DND-41 (cell line): ENCODE results near the gene COX7A1.
A peak's percentile ranks its signal among the peaks of the same experiment; 100 is the strongest.

ENCODE experiments used
- ATAC-seq: fragments of 200-7000 bp; cut with Tn5 transposase; 3 replicates; pipeline ENCODE4 v1.9.1; 2021; ENCODE audit warnings: low read depth; ENCODE audit not compliant: insufficient read depth
- DNase-seq: peaks from one replicate; pipeline ENCODE4 v3.0.0-alpha.2; 2020
- H2AFZ ChIP-seq: 2 replicates; pipeline ENCODE4 v1.6.0; 2012; ENCODE audit warnings: low read depth, low read length
- H3K27ac ChIP-seq: 2 replicates; pipeline ENCODE4 v1.5.1; 2012; ENCODE audit warnings: low read length, inconsistent platforms
- H3K27me3 ChIP-seq: fragments of 200-600 bp; sonication (generic); 2 replicates; pipeline ENCODE4 v1.6.0; 2012; ENCODE audit warnings: low read length, mild to moderate bottlenecking, inconsistent platforms; ENCODE audit not compliant: insufficient read depth, poor library complexity
- H3K36me3 ChIP-seq: 2 replicates; pipeline ENCODE4 v1.5.1; 2012; ENCODE audit warnings: low read length, inconsistent platforms; ENCODE audit not compliant: insufficient read depth
- H3K4me1 ChIP-seq: 2 replicates; pipeline ENCODE4 v1.5.1; 2012; ENCODE audit warnings: mild to moderate bottlenecking, low read length; ENCODE audit not compliant: insufficient read depth
- H3K4me2 ChIP-seq: 2 replicates; pipeline ENCODE4 v1.6.0; 2012; ENCODE audit warnings: mild to moderate bottlenecking, moderate library complexity, low read length, inconsistent platforms; ENCODE audit not compliant: insufficient read depth
- H3K4me3 ChIP-seq, 2 experiments: fragments of 200-600 bp in 1 of 2; shearing (Covaris generic) in 1 of 2; 2 replicates each; pipeline ENCODE4 v1.5.1; 2012 to 2016; ENCODE audit warnings: inconsistent platforms in 2 of 2, low read length in 2 of 2, mild to moderate bottlenecking in 2 of 2, low read depth in 1 of 2, moderate library complexity in 1 of 2
- H3K79me2 ChIP-seq: 2 replicates; pipeline ENCODE4 v1.6.0; 2012; ENCODE audit warnings: low read length, inconsistent platforms; ENCODE audit not compliant: insufficient read depth
- H3K9ac ChIP-seq: 2 replicates; pipeline ENCODE4 v1.6.0; 2012; ENCODE audit warnings: low read depth, mild to moderate bottlenecking, inconsistent platforms, low read length, moderate library complexity
- H3K9me3 ChIP-seq: 2 replicates; pipeline ENCODE4 v1.5.1; 2012; ENCODE audit warnings: low read length, moderate library complexity, mild to moderate bottlenecking, inconsistent platforms; ENCODE audit not compliant: insufficient read depth, severe bottlenecking
- H4K20me1 ChIP-seq: 2 replicates; pipeline ENCODE4 v1.6.0; 2012; ENCODE audit warnings: low read length; ENCODE audit not compliant: insufficient read depth
- EZH2 ChIP-seq: IDR thresholded peaks from 3 replicates; pipeline ENCODE4 v1.6.1; 2012; ENCODE audit warnings: borderline replicate concordance, low read depth, mild to moderate bottlenecking, moderate library complexity, low read length, inconsistent platforms; ENCODE audit not compliant: severe bottlenecking
- TF ChIP-seq, protein P1 (sequence below): IDR thresholded peaks from 2 replicates; pipeline ENCODE4 v1.5.1; 2012; ENCODE audit warnings: borderline replicate concordance, low read length, moderate library complexity, mild to moderate bottlenecking; ENCODE audit not compliant: poor library complexity, severe bottlenecking; ENCODE audit errors: extremely low read depth

COX7A1 gene

DNA sequence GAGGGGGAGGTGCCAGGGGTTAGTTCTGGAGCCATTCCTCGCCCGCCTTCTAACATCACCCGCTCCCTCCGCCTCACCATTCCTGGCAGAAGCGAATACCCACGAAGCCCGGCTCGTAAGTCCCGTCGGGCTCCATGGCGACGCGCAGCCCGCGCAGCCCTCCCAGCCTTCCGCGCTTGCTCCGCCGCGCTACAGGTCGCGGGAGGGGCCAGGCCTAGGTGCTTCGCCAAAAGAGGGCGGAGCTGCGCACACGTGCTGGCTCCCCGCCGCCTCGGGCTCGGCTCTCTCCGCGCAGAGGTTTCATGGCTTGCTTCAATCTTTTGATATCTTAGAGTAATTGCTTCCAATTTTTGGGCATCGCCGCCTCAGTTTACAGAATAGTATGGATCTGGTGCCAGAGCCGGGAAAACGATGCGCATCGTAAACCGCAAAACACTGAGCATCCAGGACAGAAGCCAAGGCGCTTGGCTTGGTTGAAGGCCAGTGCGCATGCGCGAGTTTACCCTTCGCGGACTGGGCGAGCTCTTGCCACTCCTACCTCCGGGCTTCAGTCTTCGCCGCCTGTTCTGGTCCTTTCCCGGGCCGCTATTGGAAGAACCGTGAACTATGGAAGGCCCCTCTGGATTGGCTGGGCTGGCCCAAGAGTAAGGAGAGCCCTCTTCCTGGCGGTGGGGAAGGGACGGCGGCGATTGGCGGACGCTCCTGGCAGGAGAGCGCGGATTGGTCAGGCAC is 37.4 kb downstream of the COX7A1 start, which contains the start of gene POLR2I:
TSS of gene POLR2I (minus strand) at position 155 of the 732 bp plus-strand sequence. CDS start at position 136, 19 bp downstream.
- Histone ChIP-seq H3K4me2 (peak within 1 kb of the TSS; percentile 96), H3K27me3 (no peaks in the 10 kb centered on the region), H3K36me3 (peaks cover 56% of the 10 kb centered on the region), H3K9me3 (no peaks in the 10 kb centered on the region), H2AFZ (peak within 1 kb of the TSS; percentile 80), H3K79me2 (peaks cover 44% of the 10 kb centered on the region), H4K20me1 (peaks cover 14% of the 10 kb centered on the region), H3K4me1 (peaks cover 38% of the 10 kb centered on the region), H3K4me3 (peak within 1 kb of the TSS; percentile 55 to 68; a peak in 3 of 4 replicates), H3K9ac (peak within 1 kb of the TSS; percentile 72), H3K27ac (peak within 1 kb of the TSS; percentile 79)
- DNase-seq = peak; percentile 100
- TF ChIP-seq EZH2 = no peak
- TF ChIP-seq, protein P1, sequence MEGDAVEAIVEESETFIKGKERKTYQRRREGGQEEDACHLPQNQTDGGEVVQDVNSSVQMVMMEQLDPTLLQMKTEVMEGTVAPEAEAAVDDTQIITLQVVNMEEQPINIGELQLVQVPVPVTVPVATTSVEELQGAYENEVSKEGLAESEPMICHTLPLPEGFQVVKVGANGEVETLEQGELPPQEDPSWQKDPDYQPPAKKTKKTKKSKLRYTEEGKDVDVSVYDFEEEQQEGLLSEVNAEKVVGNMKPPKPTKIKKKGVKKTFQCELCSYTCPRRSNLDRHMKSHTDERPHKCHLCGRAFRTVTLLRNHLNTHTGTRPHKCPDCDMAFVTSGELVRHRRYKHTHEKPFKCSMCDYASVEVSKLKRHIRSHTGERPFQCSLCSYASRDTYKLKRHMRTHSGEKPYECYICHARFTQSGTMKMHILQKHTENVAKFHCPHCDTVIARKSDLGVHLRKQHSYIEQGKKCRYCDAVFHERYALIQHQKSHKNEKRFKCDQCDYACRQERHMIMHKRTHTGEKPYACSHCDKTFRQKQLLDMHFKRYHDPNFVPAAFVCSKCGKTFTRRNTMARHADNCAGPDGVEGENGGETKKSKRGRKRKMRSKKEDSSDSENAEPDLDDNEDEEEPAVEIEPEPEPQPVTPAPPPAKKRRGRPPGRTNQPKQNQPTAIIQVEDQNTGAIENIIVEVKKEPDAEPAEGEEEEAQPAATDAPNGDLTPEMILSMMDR = no peak
- peak; percentile 94 for ATAC-seq

DNA sequence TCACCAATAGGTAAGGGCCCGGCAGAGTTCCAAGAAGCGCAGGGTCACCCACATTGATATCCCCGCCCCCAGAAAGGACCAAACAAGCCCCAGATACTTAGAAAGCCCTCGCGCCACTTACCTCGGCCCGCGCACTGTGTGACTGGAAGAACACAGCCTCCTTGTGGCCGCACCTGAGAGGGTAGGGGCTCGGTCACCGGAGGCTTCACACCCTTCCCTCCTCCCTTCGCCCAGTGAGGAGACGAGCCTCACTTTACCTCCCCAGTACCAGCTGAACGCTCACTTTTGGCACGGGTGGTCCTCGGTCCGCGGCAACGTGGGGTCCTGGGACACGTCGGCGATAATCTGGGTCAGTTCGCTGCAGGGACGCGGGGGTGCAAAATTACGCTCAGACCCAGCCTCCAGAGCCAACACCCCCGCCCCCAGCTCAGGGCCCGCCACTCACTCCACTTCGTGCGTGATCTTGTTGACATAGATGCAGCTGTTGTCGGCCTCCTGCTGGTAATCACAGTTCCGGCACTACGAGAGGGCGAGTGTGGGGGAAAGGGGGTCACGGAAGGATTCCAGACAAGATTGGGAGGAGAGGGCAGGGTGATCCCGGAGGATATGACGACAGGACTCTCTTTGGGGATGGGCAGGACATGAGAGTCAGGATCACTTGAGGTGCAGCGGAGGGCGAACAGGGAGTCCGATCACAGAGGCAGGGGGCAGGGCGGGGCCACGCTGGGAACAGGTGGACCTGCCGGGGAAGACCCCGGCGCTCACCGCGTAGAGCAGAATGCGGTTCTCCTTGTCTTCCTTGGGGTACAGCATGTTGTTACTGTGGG is 38.1 kb downstream of the COX7A1 start:
- peak overlapping the region; percentile 79 for H3K27ac ChIP-seq
- H3K36me3 ChIP-seq = peaks cover 49% of the 10 kb centered on the region
- peak overlapping the region; percentile 96 for H3K4me2 ChIP-seq
- no peak for TF ChIP-seq EZH2
- TF ChIP-seq, protein P1 = peak; percentile 15
- no peak for ATAC-seq
- H3K9ac ChIP-seq = peak overlapping the region; percentile 72
- H4K20me1 ChIP-seq = peaks cover 12% of the 10 kb centered on the region
- H3K9me3 ChIP-seq = no peaks in the 10 kb centered on the region
- peak overlapping the region; percentile 55 to 68; a peak in 3 of 4 replicates for H3K4me3 ChIP-seq
- no peaks in the 10 kb centered on the region for H3K27me3 ChIP-seq
- peak overlapping the region; percentile 80 for H2AFZ ChIP-seq
- H3K4me1 ChIP-seq = peaks cover 34% of the 10 kb centered on the region
- peaks cover 41% of the 10 kb centered on the region for H3K79me2 ChIP-seq
- no peak for DNase-seq

DNA sequence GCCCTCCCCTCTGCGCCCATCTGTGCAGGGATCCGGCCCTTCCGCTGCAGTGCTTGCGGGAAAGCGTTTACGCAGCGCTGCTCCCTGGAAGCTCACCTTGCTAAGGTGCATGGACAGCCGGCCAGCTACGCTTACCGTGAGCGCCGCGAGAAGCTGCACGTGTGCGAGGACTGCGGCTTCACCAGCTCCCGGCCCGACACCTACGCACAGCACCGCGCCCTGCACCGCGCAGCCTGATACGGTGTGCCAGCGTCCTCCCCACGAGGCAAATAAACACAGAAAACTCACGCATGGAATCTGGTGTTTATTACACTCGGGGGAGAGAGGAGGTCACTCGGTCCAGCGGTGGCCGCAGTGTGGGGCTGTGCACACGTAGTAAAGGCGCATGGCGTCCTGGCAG is 38.8 kb downstream of the COX7A1 start:
- Histone ChIP-seq H3K79me2 (peaks cover 41% of the 10 kb centered on the region), H3K9ac (peak overlapping the region; percentile 72), H3K27me3 (no peaks in the 10 kb centered on the region), H3K27ac (no peak overlapping the region), H3K9me3 (no peaks in the 10 kb centered on the region), H3K4me3 (peak overlapping the region; percentile 55 to 68; a peak in 3 of 4 replicates), H3K4me1 (peaks cover 34% of the 10 kb centered on the region), H2AFZ (no peak overlapping the region), H4K20me1 (peaks cover 12% of the 10 kb centered on the region), H3K36me3 (peaks cover 42% of the 10 kb centered on the region), H3K4me2 (peak overlapping the region; percentile 96)
- DNase-seq = no peak
- no peak for TF ChIP-seq EZH2
- TF ChIP-seq, protein P1 = no peak
- ATAC-seq = no peak
